CD8-positive, alpha-beta memory T cell (primary cell): ENCODE data around the gene PRR14L. TPM values are rescaled to one million over a fixed set of nuclear protein-coding genes. Genes with fewer than 3 reads are reported as not detected.

Experiments
- CTCF ChIA-PET: fragments of 350-600 bp; sonication (Branson Sonifier 250); formaldehyde crosslinking; loops from one replicate; lab custom pipeline; 2021; ENCODE audit warnings: antibody characterized with exemption; lab: Charles Lee
- POLR2A ChIA-PET: fragments of 350-600 bp; sonication (Branson Sonifier 250); formaldehyde crosslinking; loops from one replicate; lab custom pipeline; 2021; ENCODE audit warnings: antibody characterized with exemption; lab: Charles Lee
- DNase-seq, 5 donors: peaks; one replicate each; pipeline versions ENCODE4 v3.0.0 to v3.0.0-alpha.2; 2020 to 2022; ENCODE audit warnings: mixed read lengths in 1 of 5
- H3K27ac ChIP-seq: one replicate; pipeline ENCODE4 v1.7.0; 2013; ENCODE audit warnings: low read depth, mild to moderate bottlenecking, low read length, moderate library complexity
- H3K27me3 ChIP-seq: 2 replicates; pipeline ENCODE4 v1.7.0; 2013; ENCODE audit warnings: low read length, mild to moderate bottlenecking; ENCODE audit not compliant: insufficient read depth, poor library complexity, severe bottlenecking
- H3K36me3 ChIP-seq: 2 replicates; pipeline ENCODE4 v1.7.0; 2013; ENCODE audit warnings: mild to moderate bottlenecking, low read length, moderate library complexity; ENCODE audit not compliant: insufficient read depth
- H3K4me1 ChIP-seq: 2 replicates; pipeline ENCODE4 v1.7.0; 2013; ENCODE audit warnings: mild to moderate bottlenecking, low read length, moderate library complexity; ENCODE audit not compliant: insufficient read depth
- H3K4me3 ChIP-seq: 2 replicates; pipeline ENCODE4 v1.7.0; 2013; ENCODE audit warnings: mild to moderate bottlenecking, low read length
- H3K9me3 ChIP-seq: 2 replicates; pipeline ENCODE4 v1.7.0; 2013; ENCODE audit warnings: mild to moderate bottlenecking, low read length
- H3K27ac Mint-ChIP-seq, 8 donors: one replicate each; pipeline ENCODE4 v1.8.0; 2020 to 2021; ENCODE audit warnings: mixed read lengths in 8 of 8, mild to moderate bottlenecking in 6 of 8, inconsistent platforms in 3 of 8, moderate library complexity in 3 of 8
- H3K27me3 Mint-ChIP-seq, 2 donors: one replicate each; pipeline ENCODE4 v1.8.0; 2020 to 2021; ENCODE audit warnings: mixed read lengths in 2 of 2, mild to moderate bottlenecking in 1 of 2, moderate library complexity in 1 of 2
- H3K36me3 Mint-ChIP-seq, 3 donors: one replicate each; pipeline ENCODE4 v1.8.0; 2020 to 2021; ENCODE audit warnings: mixed read lengths in 3 of 3, inconsistent platforms in 1 of 3, mild to moderate bottlenecking in 1 of 3
- H3K4me1 Mint-ChIP-seq, 3 donors: one replicate each; pipeline ENCODE4 v1.8.0; 2020 to 2021; ENCODE audit warnings: mixed read lengths in 3 of 3, inconsistent platforms in 1 of 3, mild to moderate bottlenecking in 1 of 3
- H3K4me3 Mint-ChIP-seq, 7 donors: one replicate each; pipeline ENCODE4 v1.8.0; 2020 to 2021; ENCODE audit warnings: mixed read lengths in 7 of 7, mild to moderate bottlenecking in 6 of 7, moderate library complexity in 4 of 7, inconsistent platforms in 2 of 7
- H3K9me3 Mint-ChIP-seq, 5 donors: one replicate each; pipeline ENCODE4 v1.8.0; 2020 to 2022; ENCODE audit warnings: mixed read lengths in 5 of 5, mild to moderate bottlenecking in 3 of 5, moderate library complexity in 2 of 5, inconsistent platforms in 1 of 5
- polyA plus RNA-seq: library from polyadenylated mRNA; unstranded; fragments of 300-500 nt; fragmentation: Illumina TruSeq; gene quantifications from one replicate; pipeline ENCODE4 v1.2.3, GENCODE V29; 2021
- total RNA-seq, 2 experiments: library from RNA; stranded (reverse); gene quantifications; one replicate each; pipeline ENCODE4 v1.2.3, GENCODE V29; 2021

Gene PRR14L
- total and polyA plus RNA-seq, 3 experiments from 2014 or later: 21.0 to 52.1 (median 50.4) TPM

- peak overlapping the region in 6 of 8 donors; percentile 9 to 83 (median 59) for H3K27ac Mint-ChIP-seq
- H3K4me3 Mint-ChIP-seq: no peak overlapping the region
- POLR2A ChIA-PET: no interaction called here
- no peaks in the 10 kb centered on the region for H3K27me3 ChIP-seq
- peaks cover 23% of the 10 kb centered on the region for H3K4me1 ChIP-seq
- DNase-seq: no peak
- no peaks in the 10 kb centered on the region for H3K27me3 Mint-ChIP-seq
- no peaks in the 10 kb centered on the region for H3K36me3 ChIP-seq
- peaks cover 21 to 38% (median 32%) of the 10 kb centered on the region in 3 donors for H3K4me1 Mint-ChIP-seq
- H3K27ac ChIP-seq: no peak overlapping the region
- H3K9me3 ChIP-seq: no peaks in the 10 kb centered on the region
- H3K9me3 Mint-ChIP-seq: no peaks in the 10 kb centered on the region
- H3K36me3 Mint-ChIP-seq: peaks cover 0 to 4% (median 0%) of the 10 kb centered on the region in 3 donors
- no peak overlapping the region for H3K4me3 ChIP-seq
- CTCF ChIA-PET: interaction anchor here (0.9 to 1.7 kb wide), 3 partner anchors 30 to 184 kb away, joined by 3 to 4 read pairs (median 3); no protein-coding TSS in a partner anchor
Measured at GRCh38 chr22:31635638-31636306, 114.2 kb downstream of the PRR14L start.

GRCh38 chr22:31631436-31631835, 118.5 kb downstream of the PRR14L start:
- Mint-ChIP-seq H3K36me3 (peaks cover 0 to 1% (median 0%) of the 10 kb centered on the region in 3 donors), H3K27ac (peak overlapping the region; percentile 63 to 95 (median 90)), H3K27me3 (no peaks in the 10 kb centered on the region), H3K4me3 (peak overlapping the region; percentile 74 to 91 (median 78)), H3K4me1 (peaks cover 21 to 53% (median 36%) of the 10 kb centered on the region in 3 donors), H3K9me3 (no peaks in the 10 kb centered on the region)
- Histone ChIP-seq H3K4me3 (no peak overlapping the region), H3K4me1 (peaks cover 38% of the 10 kb centered on the region), H3K27me3 (no peaks in the 10 kb centered on the region), H3K9me3 (no peaks in the 10 kb centered on the region), H3K36me3 (no peaks in the 10 kb centered on the region), H3K27ac (peak overlapping the region; percentile 75)
- DNase-seq: no peak
- ChIA-PET CTCF (interaction anchor here (1.1 to 2.6 kb wide), 6 partner anchors 9 to 180 kb away, joined by 3 to 12 read pairs (median 4); partner anchors contain the start of gene SFI1), POLR2A (interaction anchor here (1.1 to 2.5 kb wide), 4 partner anchors 9 to 341 kb away, joined by 3 to 17 read pairs (median 4); partner anchors contain the start of gene PISD)

Other genes with a start within 250 kb of the PRR14L start
- 10 to 100 TPM; 48.1 to 49.6 TPM for gene PISD, start 87.9 kb downstream of the PRR14L start, total RNA-seq
- 17.1 TPM for gene PISD, start 87.9 kb downstream of the PRR14L start, polyA plus RNA-seq
- gene DEPDC5, start 3.9 kb upstream of the PRR14L start, total RNA-seq: 10 to 100 TPM; 29.1 to 38.1 TPM
- 11.1 TPM for gene DEPDC5, start 3.9 kb upstream of the PRR14L start, polyA plus RNA-seq
- 100 to 1,000 TPM; 185 to 198 TPM for gene YWHAH, start 194.4 kb upstream of the PRR14L start, total RNA-seq
- gene YWHAH, start 194.4 kb upstream of the PRR14L start, polyA plus RNA-seq: 113 TPM